Measurements from ENCODE around the gene C4orf50. TPM values are rescaled to one million over a fixed set of nuclear protein-coding genes. Genes with fewer than 3 reads are reported as not detected.

The C4orf50 gene
- polyA plus RNA-seq, 3 donors: not detected

- TF ChIP-seq, protein P1, sequence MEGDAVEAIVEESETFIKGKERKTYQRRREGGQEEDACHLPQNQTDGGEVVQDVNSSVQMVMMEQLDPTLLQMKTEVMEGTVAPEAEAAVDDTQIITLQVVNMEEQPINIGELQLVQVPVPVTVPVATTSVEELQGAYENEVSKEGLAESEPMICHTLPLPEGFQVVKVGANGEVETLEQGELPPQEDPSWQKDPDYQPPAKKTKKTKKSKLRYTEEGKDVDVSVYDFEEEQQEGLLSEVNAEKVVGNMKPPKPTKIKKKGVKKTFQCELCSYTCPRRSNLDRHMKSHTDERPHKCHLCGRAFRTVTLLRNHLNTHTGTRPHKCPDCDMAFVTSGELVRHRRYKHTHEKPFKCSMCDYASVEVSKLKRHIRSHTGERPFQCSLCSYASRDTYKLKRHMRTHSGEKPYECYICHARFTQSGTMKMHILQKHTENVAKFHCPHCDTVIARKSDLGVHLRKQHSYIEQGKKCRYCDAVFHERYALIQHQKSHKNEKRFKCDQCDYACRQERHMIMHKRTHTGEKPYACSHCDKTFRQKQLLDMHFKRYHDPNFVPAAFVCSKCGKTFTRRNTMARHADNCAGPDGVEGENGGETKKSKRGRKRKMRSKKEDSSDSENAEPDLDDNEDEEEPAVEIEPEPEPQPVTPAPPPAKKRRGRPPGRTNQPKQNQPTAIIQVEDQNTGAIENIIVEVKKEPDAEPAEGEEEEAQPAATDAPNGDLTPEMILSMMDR (IDR thresholded peaks at IDR 0.05): no peak
- H3K4me2 ChIP-seq (replicated peaks; ENCODE audit: extremely low read depth, low read length, poor library complexity, severe bottlenecking): no peak overlapping the region
- H3K4me1 ChIP-seq (ENCODE audit: control insufficient read depth in 1 of 2, insufficient read depth in 2 of 2, low read length in 2 of 2): no peaks in the 10 kb centered on the region
- no peaks in the 10 kb centered on the region for H4K20me1 ChIP-seq (ENCODE audit: insufficient read depth, low read length)
- H2AFZ ChIP-seq (ENCODE audit: insufficient read depth, low read depth, low read length, poor library complexity, severe bottlenecking): no peak overlapping the region
- H3K9ac ChIP-seq (ENCODE audit: insufficient read depth, low read length, poor library complexity, severe bottlenecking): no peak overlapping the region
- no peaks in the 10 kb centered on the region for H3K9me3 ChIP-seq (replicated peaks in 1 of 2; ENCODE audit: control insufficient read depth in 1 of 2, insufficient read depth in 1 of 2, low read length in 2 of 2)
- Mint-ChIP-seq H3K9me3 (no peaks in the 10 kb centered on the region), H3K36me3 (no peaks in the 10 kb centered on the region), H3K4me1 (no peaks in the 10 kb centered on the region), H3K27ac (no peak overlapping the region), H3K27me3 (ENCODE audit: low read depth in 3 of 3) (peaks cover 8 to 13% (median 11%) of the 10 kb centered on the region in 3 donors), H3K4me3 (no peak overlapping the region)
- no peaks in the 10 kb centered on the region for H3K79me2 ChIP-seq (ENCODE audit: insufficient read depth, low read length)
- H3K27ac ChIP-seq (ENCODE audit: low read depth in 1 of 2, low read length in 2 of 2): no peak overlapping the region
- DNase-seq: no peak
- no peak overlapping the region for H3K4me3 ChIP-seq (replicated peaks in 1 of 3; ENCODE audit: low read depth in 2 of 3, low read length in 3 of 3)
- intact Hi-C loops (cut with micrococcal nuclease): no loop called here
- WGBS (ENCODE audit: insufficient coverage): 70% methylated on average over 7 of the region's 9 CpGs
- no peaks in the 10 kb centered on the region for H3K36me3 ChIP-seq (replicated peaks in 1 of 2; ENCODE audit: control insufficient read depth in 1 of 2, insufficient read depth in 2 of 2, low read length in 2 of 2)
- no peaks in the 10 kb centered on the region for H3K27me3 ChIP-seq (ENCODE audit: control insufficient read depth in 2 of 2, insufficient read depth in 2 of 2, low read length in 2 of 2)
Measured at GRCh38 chr4:5976921-5977320, 41.3 kb downstream of the C4orf50 start.

DNA sequence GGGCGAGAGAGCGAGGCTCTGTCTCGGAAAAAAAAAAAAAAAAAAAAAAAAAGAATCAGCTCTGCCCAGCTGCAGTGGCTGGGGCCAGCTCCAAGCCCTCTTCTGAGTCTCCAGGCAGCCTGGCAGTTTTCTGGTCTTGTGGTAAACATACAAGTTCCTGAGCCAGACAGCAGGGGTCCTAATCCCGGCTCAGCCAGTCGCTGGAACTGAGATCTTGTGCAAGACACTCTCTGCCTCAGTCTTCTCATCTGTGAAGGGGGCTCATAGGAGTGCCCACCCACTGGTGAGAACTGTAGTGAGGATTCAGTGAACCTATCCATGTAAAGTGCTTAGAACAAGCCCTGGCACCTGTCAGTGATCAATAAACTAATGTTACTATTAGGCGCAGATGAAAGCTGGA, 41.8 kb downstream of the C4orf50 start:
- H3K36me3 Mint-ChIP-seq: no peaks in the 10 kb centered on the region

More for the DNA sequence above, 41.8 kb downstream of the C4orf50 start:
- Histone ChIP-seq H3K79me2 (ENCODE audit: insufficient read depth, low read length) (no peaks in the 10 kb centered on the region), H3K36me3 (replicated peaks in 1 of 2; ENCODE audit: control insufficient read depth in 1 of 2, insufficient read depth in 2 of 2, low read length in 2 of 2) (no peaks in the 10 kb centered on the region), H3K27ac (ENCODE audit: low read depth in 1 of 2, low read length in 2 of 2) (no peak overlapping the region), H3K9ac (ENCODE audit: insufficient read depth, low read length, poor library complexity, severe bottlenecking) (no peak overlapping the region), H3K4me3 (replicated peaks in 1 of 3; ENCODE audit: low read depth in 2 of 3, low read length in 3 of 3) (no peak overlapping the region), H2AFZ (ENCODE audit: insufficient read depth, low read depth, low read length, poor library complexity, severe bottlenecking) (no peak overlapping the region), H3K9me3 (replicated peaks in 1 of 2; ENCODE audit: control insufficient read depth in 1 of 2, insufficient read depth in 1 of 2, low read length in 2 of 2) (no peaks in the 10 kb centered on the region), H3K27me3 (ENCODE audit: control insufficient read depth in 2 of 2, insufficient read depth in 2 of 2, low read length in 2 of 2) (no peaks in the 10 kb centered on the region), H3K4me2 (replicated peaks; ENCODE audit: extremely low read depth, low read length, poor library complexity, severe bottlenecking) (no peak overlapping the region), H3K4me1 (ENCODE audit: control insufficient read depth in 1 of 2, insufficient read depth in 2 of 2, low read length in 2 of 2) (no peaks in the 10 kb centered on the region), H4K20me1 (ENCODE audit: insufficient read depth, low read length) (no peaks in the 10 kb centered on the region)
- Mint-ChIP-seq H3K27me3 (ENCODE audit: low read depth in 3 of 3) (peaks cover 5 to 13% (median 11%) of the 10 kb centered on the region in 3 donors), H3K4me3 (no peak overlapping the region), H3K9me3 (no peaks in the 10 kb centered on the region), H3K4me1 (no peaks in the 10 kb centered on the region), H3K27ac (no peak overlapping the region)
- TF ChIP-seq, protein P1 (IDR thresholded peaks at IDR 0.05): no peak
- intact Hi-C loops (cut with micrococcal nuclease): no loop called here
- 100% methylated on average over 2 of the region's 6 CpGs for WGBS (ENCODE audit: insufficient coverage)
- no peak for DNase-seq
